Non-pigmented ciliary epithelial cell (primary cell): ENCODE results near the gene LIPC.

Source experiments
- DNase-seq: peaks from one replicate; pipeline ENCODE4 v3.0.0-alpha.2; 2010; ENCODE audit warnings: low read depth

The LIPC gene

GRCh38 chr15:58475573-58476524 is 44.1 kb downstream of the LIPC start:
- DNase-seq: no peak

GRCh38 chr15:58476525-58477162 is 44.9 kb downstream of the LIPC start:
- no peak for DNase-seq

- DNase-seq: no peak
These were observed 45.4 kb downstream of the LIPC start for GRCh38 chr15:58477170-58477569.

- no peak for DNase-seq
These were observed 46.2 kb downstream of the LIPC start for GRCh38 chr15:58478035-58478434.

- DNase-seq: no peak
These were observed 46.8 kb downstream of the LIPC start for GRCh38 chr15:58478579-58478978.

GRCh38 chr15:58479941-58480340 is 48.1 kb downstream of the LIPC start:
- no peak for DNase-seq

GRCh38 chr15:58483376-58483775 is 51.6 kb downstream of the LIPC start:
- no peak for DNase-seq

- DNase-seq: no peak
These were observed 53.2 kb downstream of the LIPC start for GRCh38 chr15:58484791-58485600.

- no peak for DNase-seq
These were observed 54.3 kb downstream of the LIPC start for GRCh38 chr15:58486062-58486461.

- DNase-seq: no peak
These were observed 54.8 kb downstream of the LIPC start for GRCh38 chr15:58486564-58486963.

GRCh38 chr15:58487041-58487723 is 55.4 kb downstream of the LIPC start:
- no peak for DNase-seq

GRCh38 chr15:58487724-58488120 is 55.9 kb downstream of the LIPC start:
- DNase-seq: no peak

- DNase-seq: no peak
These were observed 57.7 kb downstream of the LIPC start for GRCh38 chr15:58489289-58490085.

GRCh38 chr15:58490086-58490887 is 58.5 kb downstream of the LIPC start:
- DNase-seq: no peak

- DNase-seq: no peak
These were observed 59.2 kb downstream of the LIPC start for GRCh38 chr15:58490888-58491473.

GRCh38 chr15:58491499-58492202 is 59.9 kb downstream of the LIPC start:
- no peak for DNase-seq

GRCh38 chr15:58492661-58493397 is 61.0 kb downstream of the LIPC start:
- no peak for DNase-seq

- no peak for DNase-seq
These were observed 62.8 kb downstream of the LIPC start for GRCh38 chr15:58494567-58494966.
